ENCODE data around the gene HIVEP3.
A peak's percentile ranks its signal among the peaks of the same experiment; 100 is the strongest.

Gene HIVEP3

DNA sequence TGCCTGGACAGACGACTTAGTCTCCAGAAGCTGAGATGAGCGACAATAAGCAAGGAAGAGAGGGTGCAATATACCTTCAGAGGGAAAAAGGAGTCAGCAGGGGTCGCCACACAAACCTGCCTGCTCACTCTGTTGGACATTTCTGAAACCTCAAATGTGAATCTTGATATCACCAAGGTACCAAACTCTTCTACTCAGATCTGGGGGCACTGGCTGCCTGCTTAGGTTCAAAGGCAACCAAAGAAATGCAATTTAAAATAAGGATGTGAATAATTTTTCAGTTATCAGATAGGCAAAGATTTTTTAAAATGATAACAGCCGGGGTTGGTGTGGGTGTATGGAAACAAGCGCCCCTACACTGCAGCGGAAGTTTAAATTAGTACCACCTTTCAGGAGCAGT is 164.2 kb downstream of the HIVEP3 start:
- no peak for DNase-seq (ENCODE audit: low read depth)

DNA sequence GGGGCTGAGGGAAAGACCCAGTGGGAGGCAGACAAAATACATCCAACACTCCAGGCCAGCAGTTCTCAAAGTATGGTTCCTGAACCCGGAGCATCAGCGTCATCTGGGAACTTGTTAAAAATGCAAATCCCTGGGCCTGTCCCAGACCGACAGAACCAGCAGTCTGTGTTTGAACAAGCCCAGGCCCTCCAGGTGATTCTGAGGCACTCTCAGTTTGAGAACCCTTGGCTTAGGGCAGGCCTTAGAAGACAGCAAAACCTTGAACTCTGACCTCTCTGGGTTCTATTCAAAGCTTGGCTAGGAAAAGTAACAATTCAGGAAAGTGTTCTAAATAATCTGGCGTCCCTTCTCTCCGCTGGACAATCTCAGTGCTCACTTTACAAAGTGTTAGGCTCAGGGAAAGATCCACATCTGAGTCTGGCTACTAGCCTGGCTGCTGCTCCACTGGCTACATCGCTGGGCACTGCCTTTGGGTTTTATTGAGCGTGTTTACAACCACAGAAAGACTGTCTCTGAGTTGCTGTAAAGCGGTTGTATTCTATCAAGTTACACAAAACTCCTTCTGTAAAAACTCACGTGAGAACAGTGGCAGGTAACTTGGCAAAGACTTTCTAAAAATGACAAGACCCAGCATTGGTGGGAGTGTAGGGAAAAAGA is 166.1 kb downstream of the HIVEP3 start:
- no peak for DNase-seq (ENCODE audit: low read depth)

DNA sequence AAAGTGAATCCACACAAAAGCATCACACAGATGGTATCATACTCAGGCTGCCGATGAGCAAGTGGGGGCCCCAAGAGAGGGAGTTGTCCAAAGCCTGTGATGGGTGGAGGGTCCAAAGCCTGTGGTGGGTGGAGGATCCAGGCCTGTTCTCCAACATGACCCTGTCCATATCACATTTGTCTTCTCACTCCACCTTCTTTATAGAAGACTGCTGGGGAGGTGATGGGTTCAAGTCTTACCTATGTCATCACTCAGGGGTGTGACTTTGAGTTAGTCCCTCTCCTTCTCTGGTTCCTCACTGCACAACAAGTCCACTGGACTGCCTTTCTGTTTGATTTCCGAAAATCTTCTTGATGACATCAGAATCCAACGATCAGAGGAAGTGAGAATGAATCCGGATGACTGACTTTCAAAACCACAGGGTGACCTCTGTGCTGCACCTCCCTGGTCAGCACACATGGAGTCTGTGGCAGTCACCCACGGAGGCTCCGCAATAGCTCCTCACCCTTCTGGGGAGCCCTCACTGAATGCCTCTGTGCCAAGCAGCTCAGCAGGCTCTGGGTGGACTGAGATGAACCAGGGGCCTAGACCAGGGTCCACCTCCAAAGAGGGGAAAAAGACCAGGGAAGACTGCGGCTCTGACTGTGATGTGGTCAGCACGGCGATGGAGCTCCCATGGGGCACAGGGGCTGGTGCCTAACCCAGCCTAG is 166.8 kb downstream of the HIVEP3 start:
- DNase-seq (ENCODE audit: low read depth) = no peak

DNA sequence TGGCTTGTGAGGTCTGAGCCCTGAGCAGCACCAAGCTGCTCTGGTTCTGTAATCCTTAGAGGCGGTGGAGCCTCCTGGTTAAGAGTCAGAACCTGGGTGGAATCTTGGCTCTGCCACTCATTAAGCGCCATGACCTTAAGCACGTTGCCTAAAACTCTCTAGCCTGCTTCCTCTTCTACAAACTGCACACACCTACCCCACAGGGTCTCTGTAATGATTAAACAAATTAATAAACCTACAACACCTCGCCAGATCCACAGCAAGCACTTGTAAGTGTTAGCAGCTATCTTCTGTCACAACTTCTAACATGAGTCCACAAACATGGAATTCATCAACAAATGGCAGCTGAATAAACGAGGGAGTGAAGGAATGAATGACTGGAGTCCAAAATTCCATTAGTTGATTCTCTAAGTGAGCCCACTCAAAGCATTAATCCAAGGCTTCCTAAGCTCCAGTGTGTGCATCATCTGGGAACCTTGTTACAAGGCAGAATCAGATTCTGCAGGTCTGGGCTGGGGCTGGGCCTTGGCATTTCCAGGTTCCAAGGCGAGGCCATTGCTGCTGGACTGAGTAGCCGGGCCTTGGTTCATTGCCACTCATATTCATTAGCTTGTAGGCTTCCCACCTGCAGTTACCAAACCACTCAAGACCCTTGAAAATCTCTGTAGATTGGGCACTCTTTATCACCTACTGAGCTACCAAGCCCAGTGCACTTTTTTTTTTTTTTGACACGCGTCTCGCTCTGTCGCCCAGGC is 168.6 kb downstream of the HIVEP3 start:
- DNase-seq (ENCODE audit: low read depth) = no peak

DNA sequence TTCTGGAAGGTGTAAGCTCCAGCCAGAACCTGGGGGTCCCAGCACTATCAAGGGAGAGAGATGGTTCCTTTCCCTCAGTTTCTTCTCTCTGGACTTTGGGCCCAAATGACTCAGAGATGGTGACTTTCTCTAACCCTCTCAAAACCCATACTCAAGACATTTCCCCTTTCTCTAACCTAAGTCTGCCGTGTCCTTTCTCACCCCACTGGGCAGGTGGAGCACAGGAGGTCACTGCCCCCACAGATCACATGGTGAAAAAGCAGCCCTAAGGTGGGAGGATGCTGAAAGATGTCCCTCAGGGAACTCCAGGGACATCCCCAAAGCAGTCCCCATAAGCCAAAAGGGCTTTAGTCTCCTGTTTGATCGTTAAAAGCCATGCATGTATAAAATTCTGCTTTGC is 173.7 kb downstream of the HIVEP3 start:
- DNase-seq (ENCODE audit: low read depth) = no peak

DNA sequence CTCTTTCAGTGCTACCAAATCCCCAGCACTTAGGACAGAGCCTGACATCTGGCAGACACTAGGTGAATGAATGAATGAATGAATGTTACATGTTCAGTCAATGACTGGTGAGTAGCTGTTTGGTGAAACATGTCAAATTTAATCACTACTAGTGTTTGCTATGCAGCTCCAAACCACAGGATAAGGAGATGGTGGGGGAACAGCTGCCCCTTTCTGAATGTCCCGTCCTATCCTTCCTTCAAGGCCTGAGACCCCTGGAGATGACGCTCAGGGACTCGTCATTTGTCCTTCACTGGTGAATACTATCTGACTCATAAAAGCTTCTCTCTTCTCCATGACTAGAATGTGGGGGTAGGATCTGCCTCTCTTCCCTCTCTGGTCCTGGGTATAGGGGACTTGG is 175.4 kb downstream of the HIVEP3 start:
- DNase-seq (ENCODE audit: low read depth) = no peak

DNA sequence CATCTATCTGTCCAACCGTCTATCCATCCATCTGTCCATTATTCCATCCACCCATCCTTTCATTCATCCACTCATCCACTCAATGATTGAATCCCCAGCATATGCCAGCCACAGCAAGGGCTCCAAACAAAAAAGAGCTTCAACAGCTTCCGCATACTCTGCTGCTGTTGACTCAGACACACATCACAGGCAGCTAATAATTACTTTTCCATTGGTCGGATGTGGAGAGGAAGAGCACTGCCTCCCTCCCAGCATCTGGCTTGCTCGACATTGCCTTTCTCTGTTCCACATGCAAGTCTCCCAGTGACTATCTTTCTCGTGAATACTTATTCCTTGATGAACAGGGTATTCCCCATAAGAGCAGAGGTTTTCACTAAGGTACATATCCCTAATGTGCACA is 176.5 kb downstream of the HIVEP3 start:
- no peak for DNase-seq (ENCODE audit: low read depth)

DNA sequence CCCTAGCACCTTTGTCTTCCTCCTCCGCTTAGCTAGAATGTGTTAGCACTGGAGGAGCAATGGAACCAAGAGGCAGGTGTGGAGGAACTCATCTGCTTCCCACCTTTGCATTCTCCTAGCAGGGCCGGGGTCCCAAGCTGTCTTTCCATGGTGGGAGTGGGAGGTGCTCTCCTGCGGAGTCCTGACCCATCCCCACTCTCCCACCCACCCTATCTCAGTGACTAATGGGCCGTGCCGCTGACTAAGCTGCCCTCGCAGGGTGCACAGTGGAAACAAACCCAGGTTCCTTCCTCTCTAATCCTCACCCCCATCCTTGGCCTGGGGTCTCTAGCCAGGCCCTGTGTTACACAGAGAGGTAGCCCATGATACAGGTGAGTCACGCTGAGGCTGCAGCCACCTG is 177.5 kb downstream of the HIVEP3 start:
- DNase-seq (ENCODE audit: low read depth) = no peak

DNA sequence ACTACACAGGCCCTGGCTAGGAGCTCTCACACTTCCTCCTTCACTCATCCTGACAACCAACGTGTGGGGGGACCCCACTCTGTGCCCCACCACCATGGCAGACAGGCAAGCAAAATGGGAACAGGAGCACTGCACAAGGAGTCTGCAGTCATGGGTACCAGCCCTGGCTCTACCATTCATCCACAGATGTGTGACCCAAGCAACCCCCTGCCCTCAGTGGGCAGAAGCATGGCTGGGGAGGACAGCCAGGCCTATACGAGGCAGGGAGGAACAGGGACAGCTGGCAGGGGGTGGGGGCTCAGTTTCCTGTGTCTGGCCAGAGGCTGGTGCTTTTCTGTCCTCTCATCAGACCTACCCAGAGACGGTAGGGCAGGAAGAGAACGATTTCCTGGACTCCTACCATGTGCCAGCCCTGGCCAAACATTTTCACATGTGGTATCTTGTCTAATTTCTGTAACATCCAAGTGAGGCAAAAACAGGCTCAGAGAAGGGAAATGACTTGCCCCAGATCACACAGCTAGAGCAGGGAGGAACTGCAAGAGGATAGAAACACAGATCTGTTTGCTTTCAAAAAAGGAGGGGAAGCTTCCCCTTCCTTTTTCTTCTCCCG is 178.0 kb downstream of the HIVEP3 start:
- no peak for DNase-seq (ENCODE audit: low read depth)

DNA sequence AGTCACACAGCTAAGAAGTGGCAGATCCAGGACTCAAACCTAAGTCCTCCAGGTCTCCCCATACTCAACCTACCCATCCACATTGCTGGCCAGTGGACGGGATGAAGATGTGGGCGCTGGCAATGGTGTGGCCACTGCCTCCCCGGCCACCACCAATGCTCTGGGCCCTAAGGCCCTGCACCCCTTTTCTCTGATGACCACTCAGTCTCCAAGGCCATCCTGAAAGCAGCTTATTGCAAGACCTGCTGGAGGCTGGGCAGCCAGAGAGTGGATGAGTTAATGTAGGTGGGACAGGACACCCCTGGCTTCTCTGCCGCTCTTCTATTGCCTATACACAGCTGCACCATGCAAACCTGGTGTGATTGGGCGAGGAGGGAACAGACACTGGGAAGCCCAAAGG is 178.7 kb downstream of the HIVEP3 start:
- DNase-seq (ENCODE audit: low read depth) = no peak

DNA sequence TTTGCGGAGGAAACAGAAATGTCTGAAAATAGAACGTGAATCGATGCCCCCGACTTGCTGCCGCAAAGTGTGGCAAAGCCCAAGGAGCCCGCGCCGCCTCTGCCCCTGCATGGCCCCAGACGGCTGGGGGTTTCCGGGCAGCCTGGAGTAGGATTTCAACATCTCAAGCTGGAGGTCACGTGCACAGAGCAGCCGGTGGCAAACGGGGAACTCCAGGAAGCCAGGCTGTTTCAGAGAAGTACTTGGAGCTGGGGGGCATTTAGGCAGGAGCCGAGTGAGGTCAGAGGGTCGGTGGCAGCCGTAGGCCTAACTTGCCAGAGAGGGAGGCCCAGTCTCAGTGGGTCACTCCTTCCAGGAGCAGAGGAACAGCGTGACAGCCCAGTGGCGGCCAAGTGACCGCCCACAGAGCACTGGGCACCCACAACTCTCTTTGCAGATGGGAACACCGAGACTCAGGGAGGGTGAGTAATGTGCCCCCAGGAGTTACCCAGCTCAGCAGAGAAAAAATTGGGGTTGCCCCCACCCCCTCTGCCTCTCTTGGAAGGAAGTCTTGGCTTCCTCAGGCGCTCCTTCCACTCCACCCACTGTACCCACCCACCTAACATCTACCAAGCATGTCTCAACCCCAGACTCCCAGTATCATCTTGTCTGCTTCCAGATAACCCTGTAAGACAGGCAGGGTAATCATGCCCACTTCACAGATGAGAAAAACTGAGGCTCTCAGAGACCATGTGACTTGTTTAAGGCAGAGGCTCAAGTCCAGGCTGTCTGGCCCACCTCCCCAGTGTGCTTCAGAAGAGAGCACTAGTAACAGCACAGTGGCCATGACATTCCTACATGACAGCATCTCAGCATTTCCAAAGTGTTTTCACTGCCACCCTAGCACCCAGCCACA is 179.4 kb downstream of the HIVEP3 start:
- DNase-seq (ENCODE audit: low read depth) = peak; percentile 69

DNA sequence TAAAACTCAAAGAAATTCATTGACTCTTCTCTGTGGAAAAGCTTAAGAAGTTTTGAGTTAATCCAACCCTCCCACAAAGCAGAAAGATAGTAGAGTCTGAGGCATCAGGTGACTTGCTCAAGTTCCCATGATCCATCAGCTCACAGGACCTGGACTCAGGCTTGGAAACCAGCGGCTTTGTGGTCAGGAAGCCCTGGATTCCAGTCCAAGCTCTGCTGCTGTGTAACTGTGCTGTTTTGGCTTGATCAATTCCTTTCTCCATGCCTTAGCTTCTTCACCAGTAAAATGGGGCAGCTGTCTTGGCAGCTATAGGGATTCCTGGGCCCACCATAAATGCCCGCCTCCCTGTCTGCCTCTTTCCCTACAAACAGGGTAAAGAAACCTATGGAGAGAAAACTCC is 180.2 kb downstream of the HIVEP3 start:
- no peak for DNase-seq (ENCODE audit: low read depth)

DNA sequence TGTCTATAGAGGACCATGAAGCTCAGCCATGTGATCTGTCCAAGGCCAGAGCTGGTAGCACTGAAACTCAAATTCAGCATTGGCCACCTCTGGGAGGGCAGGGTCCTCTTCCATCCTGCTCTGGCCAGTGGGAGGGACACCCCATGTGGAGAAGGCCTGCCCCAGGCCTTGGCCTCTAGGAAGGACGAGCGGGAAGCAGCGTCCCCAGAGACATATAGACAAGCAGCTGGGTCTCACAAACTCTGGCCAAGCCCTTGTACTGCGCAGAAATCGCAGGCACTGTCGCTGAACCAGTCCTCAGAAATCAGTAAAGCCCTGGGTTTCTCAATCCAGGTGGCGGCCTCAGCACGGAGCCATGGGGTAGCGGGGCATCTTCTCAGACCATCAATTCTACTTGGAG is 180.7 kb downstream of the HIVEP3 start:
- DNase-seq (ENCODE audit: low read depth) = no peak

DNA sequence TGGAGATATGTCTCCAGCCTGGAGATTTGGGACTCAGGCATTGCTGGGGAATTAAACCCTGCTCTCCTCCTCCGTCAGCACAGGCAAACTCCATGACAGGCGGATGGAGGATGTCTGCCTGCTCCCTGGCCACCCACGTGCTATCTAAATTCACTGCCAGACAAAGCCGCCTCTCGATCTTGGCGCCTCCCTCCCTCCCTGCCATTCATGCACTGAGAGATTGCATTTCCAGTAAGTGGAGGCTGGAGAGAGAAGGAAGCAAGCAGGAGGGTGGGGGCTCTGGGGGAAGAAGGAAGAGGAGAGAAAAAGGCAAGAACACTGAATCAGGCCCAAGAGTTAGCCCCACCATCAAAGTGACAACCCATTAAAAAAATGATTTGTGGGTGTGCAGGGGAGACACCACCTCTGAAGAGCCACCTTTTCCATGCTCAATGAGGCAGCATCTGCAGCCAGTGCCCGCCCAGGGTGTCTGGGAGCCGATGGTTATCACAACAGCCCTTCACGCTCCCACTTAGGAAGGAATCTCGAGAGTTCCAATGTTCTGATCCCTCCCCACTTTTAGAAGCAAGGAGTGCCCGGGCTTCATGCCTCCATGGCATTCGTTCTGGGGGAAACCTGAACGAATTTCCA is 183.0 kb downstream of the HIVEP3 start:
- DNase-seq (ENCODE audit: low read depth) = no peak

DNA sequence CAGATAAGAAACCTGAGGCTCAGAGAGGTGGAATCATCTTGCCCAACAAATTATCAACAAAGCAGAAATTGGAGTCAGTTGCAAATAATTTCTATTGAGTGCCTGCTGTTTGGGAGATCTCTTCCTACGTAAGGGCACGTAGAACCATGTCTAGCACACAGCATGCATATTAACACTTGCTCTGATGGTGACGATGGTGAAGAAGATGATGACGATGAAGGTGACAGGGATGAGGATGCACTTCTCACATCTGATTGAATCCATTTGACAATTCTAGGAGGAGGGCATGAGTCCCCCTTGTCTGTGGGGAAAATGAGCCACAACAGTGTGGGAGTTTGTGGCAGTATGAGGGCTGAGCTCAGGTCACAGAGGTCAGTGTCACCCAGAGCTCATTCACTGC is 183.6 kb downstream of the HIVEP3 start:
- DNase-seq (ENCODE audit: low read depth) = no peak

DNA sequence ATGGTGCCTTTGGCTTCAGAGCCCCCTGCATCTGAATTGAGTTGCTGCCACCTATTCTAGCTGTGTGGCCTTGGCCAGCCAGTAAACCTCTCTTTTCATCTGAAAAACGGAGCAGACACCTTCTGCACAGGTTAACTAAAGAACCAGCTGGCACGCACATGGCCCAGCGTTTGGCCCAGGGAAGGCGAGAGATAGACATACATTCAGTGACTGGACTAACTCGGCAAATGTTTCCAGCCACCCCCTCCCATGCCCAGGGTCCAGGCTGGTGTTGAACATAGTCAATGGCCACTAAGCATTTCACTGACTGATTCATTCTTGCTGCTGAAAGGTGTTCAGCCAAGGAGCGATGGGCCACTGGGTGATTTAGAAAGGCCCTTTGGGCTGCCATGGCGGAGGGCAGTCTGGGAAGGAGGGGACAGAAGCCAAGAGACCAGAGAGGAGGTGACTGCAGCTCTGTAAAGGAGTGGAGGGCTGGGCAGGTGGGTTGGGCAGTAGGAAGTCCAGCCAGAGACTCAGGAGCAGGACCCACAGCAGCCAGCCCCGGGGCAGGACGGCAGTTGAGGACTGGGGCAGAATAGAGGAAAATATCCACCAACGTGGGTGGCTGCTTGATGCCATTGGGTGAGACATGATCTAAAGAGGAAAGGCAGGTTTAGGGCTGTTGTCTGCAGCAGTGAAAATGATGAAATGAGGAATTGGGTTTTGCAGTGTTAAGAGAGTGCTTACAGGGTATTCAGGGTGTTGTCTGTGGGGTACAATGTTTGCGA is 184.3 kb downstream of the HIVEP3 start:
- DNase-seq (ENCODE audit: low read depth) = no peak

DNA sequence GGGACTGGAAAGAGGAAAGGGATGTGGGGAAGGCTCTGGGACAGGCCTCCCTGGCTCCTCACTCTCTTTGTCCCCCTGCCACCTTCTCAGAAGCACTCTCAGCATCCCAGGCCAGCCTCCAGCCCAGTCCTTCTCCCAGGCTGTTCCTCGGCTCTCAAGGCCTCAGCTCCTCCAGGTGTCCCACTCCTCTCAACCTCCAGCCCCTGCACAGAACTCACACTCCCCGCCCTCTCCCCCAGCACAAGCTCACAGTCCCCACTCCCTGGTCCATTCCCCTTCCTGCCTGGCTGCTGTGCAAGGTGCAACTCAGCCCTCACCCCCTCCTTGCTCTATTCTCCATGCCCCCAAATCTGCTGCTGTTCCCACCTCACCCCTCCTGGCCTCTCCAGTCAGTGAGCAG is 185.0 kb downstream of the HIVEP3 start:
- no peak for DNase-seq (ENCODE audit: low read depth)

DNA sequence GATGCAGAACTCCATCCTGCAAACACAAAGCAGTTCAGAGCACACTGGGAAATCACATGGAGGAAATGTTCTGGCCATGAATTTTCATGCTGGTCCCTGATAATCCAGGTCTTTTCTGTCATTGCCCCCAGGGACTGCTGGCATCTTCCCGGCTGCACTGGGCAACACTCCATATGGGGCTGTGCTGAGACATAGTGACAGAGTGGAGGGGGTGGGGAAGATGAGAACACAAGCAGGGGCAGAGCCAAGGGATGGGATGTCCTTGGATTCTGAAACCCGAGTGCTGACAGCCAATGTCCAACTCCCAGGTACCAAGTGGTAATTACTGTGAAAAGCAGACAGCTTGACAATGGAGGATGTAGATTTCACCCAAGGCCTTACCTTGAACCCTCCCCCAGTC is 185.7 kb downstream of the HIVEP3 start:
- DNase-seq (ENCODE audit: low read depth) = no peak

DNA sequence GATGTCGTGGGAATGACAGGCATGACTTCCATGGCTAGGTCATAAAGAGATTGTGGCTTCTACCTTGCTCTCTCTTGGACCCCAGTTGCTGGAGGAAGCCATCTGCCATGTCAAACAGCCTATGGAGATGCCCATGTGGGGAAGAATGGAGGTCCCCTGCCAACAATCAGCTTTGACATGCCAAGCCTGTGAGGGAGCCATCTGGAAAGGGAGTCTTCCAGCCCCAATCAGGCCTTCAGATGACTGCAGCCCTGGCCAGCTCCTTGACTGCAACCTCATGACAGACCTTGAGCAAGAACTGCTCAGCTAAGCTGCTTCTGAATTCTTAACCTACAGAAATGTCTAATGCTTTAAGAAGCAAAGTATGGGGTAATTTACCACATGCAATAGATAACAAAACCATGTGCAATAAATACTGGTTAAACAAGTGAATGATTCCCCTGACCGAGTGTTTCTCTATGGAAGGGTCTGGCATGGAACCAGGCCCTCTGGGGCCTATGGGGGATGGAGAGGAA is 187.1 kb downstream of the HIVEP3 start:
- DNase-seq (ENCODE audit: low read depth) = no peak

DNA sequence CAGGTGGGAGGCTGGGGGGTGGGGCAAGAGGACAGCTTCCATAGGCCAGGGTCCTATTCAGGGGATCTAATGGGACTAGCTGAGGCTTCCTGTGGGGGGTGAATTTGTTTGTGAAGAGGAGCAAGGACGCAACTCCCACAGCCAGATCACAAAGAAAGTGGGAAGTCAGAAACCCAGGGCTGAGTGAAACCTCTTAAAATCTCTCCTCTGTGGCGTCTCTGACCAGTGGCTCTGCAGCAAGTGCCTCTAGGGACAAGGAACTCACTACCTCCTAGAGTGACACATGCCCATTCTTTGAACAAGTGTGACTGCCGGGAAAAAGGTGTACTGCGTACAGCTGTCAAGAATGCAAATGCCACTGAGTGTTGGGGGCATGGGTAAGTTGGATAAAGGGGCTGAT is 187.9 kb downstream of the HIVEP3 start:
- DNase-seq (ENCODE audit: low read depth) = no peak

Data from stimulated activated CD8-positive, alpha-beta memory T cell treated with anti-CD3 and anti-CD28 coated beads, Interleukin-7, amount 100 ng/mL, for 24 hours (primary cell).